ENCODE measurements around the gene FXYD3.

FXYD3 gene, protein sequence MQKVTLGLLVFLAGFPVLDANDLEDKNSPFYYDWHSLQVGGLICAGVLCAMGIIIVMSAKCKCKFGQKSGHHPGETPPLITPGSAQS

DNA sequence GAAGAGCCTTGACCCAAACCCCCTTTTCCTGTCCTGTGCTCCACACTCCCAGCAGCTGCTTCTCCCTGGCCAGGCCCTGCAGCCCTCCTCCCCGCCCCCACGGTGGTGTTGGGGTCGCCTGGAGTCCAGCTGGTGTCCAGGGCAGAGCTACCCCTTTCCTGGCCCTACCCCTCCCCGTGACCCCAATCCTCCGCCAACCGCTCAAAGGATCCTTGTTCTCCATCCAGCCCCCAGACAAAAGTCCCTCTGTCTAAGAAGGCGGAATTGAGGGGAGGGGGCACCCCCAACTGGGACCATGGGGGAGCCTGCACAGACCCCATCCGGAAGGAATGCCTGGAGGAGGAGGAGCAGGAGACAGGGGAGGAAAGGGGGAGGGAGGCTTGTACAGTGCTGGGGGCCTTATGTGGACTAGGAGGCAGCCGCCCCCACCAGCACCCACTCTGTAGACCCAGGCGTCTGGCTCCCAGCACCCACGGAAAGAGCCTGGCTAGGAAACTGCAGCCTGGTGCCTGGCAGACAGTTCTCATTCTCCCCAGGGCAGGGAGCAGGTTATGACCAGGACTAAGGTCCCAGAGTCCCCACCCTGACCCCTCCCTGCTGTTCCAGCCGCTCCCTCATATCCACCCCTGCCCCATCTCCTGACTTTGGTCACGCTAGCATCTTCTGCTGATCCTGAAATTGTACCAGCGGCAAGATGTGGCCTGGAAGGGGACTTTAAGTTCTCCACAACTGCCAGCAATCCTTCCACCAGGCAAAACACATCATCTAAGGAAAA is at the start of gene FXYD3:
FXYD3 (plus strand) TSS at position 647 of the 775 bp plus-strand sequence. CDS start 3,554 bp downstream, outside the sequence.
- DNase-seq: no peak

GRCh38 chr19:35066121-35066520 is 49.5 kb upstream of the FXYD3 start:
- no peak for DNase-seq

DNA sequence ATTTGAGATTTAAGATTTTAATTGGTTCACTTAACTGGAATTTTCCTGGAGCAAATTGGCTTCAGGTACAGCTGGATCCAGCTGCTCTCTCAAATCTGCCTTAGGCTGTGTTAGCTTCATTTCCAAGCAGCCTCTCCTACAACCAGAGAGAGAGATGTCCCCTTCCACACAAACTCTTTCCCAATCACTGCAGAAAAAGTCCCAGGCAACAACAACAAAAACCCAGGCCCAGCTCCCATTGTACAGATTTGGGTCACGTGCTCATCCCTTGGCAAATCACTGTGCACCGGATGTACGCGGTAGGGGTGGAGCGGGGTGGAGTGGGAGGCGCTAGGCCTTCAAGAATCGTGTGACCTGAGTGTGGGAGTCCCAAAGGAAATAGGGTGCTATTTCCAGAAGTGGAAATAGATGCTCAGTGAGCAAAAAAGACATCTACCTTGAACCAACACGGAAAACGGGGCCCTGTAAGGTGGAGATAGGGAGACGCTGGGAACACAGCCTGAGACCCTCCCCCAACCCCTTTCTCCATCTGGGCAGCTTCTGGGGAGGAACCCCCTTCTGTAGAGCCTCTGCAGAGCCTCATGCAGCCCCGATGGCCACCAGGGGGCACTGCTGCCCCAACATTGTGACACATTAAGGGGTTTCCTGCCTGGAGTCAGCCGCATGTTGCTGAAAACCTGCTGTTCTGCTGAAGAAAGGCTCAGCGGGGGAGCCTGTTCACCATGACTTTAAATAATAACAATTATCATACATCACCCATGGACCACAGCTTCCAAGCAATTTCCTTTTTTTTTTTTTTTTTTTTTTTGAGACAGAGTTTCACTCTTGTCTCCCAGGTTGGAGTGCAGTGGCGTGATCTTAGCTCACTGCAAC is 48.7 kb upstream of the FXYD3 start:
- DNase-seq: peak; percentile 75

- DNase-seq: no peak
Measured at GRCh38 chr19:35068941-35069634, 46.5 kb upstream of the FXYD3 start.

GRCh38 chr19:35069696-35070095 is 45.9 kb upstream of the FXYD3 start:
- no peak for DNase-seq

DNA sequence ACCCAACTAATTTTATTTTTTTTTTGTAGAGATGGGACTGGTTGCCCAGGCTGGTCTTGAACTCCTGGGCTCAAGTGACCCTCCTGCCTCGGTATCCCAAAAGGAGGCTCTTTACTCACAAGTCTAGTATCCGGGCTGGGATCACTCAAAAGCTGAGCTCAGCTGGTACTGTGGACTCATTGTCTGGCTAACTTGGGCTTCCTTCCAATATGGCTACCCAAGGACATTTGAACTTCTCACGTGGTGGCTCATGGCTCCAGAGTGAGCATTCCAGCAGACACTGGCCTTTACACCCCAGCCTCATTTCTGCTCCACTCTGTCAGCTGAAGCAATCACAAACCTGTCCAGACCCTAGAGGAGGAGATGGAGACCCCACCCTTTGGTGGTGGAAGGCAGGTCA is 45.2 kb upstream of the FXYD3 start:
- DNase-seq: no peak

GRCh38 chr19:35073516-35073915 is 42.1 kb upstream of the FXYD3 start:
- DNase-seq: no peak

- DNase-seq: no peak
Measured at GRCh38 chr19:35073941-35074340, 41.7 kb upstream of the FXYD3 start.

GRCh38 chr19:35074426-35075201 is 41.0 kb upstream of the FXYD3 start:
- no peak for DNase-seq

DNA sequence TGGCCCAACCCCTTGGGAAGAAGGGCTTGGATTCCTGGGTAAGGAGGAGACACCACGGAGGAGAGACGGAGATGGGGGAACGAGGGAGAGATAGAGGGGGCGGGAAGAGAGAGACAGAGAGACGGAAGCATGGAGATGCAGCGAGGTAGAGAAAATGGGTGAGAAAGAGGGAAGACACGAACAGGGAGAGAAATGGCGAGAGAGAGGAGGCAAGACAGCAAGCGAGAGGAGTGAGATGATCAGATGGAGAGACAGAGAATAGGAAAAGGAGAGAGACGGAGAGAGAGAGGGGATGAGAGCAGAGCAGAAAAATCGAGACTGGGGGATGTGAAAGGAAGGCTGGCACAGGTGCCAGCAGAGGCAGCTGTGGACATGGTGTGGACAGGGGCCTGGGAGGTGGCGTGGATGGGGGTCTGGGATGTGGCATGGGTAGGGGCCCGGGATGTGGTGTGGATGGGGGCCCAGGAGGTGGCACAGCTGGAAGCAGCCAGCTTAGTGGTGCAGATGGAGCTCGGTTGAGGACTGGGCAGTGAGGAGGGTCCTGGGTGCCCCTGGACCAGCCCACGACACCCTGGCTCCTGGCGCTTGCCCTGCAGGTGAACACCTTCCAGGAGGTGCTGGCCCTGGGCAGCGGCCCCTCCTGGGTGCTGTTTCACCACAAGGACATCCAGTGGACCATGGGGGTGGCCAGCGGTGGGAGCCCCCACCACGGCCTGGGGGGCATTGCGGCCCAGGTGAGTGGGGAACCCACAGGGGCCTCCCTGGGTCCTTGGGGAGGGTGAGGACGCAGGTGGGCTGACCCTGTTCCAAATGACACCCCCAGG is 40.2 kb upstream of the FXYD3 start:
- DNase-seq: no peak

GRCh38 chr19:35076026-35076370 is 39.6 kb upstream of the FXYD3 start:
- no peak for DNase-seq

GRCh38 chr19:35076657-35077056 is 39.0 kb upstream of the FXYD3 start:
- no peak for DNase-seq

GRCh38 chr19:35077411-35078223 is 38.0 kb upstream of the FXYD3 start:
- no peak for DNase-seq

DNA sequence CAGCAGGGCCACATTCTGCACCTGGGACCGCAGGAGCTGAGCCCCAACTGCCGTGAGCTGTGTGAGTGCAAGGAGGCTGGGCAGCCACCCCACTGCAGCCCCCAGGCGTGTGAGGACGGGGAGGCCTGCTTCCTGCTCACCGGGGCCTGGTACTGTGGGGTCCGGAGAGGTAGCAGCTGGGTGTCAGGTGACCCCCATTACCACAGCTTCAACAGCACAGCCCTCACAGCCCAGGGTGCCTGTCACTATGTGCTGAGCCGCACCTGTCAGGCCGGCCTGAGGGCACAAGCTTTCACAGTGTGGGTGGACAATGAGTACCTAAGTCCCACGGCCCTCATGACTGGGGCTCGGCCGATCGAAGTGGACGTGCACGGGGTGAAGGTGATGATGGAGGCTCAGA is 35.8 kb upstream of the FXYD3 start:
- DNase-seq: no peak

GRCh38 chr19:35080613-35081170 is 34.9 kb upstream of the FXYD3 start:
- DNase-seq: no peak

DNA sequence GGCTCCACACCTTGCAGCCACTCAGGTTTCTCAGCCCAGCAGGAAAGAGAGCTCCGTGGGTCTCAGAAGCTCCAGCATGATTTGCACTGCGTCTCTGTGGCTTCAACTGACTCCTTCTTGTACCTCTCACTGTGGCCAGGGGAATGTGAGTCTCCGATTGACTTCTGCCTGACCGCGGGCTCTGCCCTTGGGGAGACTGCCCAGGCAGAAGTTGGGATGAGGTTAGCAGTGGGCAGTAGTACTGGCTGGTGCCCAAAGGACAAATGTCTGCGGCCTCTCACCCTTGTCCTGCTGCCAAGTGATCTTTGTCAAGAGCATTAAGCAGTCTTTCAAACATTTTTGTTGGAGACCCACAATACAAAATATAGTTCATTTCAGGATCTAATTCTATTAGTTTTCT is 34.4 kb upstream of the FXYD3 start:
- no peak for DNase-seq

DNA sequence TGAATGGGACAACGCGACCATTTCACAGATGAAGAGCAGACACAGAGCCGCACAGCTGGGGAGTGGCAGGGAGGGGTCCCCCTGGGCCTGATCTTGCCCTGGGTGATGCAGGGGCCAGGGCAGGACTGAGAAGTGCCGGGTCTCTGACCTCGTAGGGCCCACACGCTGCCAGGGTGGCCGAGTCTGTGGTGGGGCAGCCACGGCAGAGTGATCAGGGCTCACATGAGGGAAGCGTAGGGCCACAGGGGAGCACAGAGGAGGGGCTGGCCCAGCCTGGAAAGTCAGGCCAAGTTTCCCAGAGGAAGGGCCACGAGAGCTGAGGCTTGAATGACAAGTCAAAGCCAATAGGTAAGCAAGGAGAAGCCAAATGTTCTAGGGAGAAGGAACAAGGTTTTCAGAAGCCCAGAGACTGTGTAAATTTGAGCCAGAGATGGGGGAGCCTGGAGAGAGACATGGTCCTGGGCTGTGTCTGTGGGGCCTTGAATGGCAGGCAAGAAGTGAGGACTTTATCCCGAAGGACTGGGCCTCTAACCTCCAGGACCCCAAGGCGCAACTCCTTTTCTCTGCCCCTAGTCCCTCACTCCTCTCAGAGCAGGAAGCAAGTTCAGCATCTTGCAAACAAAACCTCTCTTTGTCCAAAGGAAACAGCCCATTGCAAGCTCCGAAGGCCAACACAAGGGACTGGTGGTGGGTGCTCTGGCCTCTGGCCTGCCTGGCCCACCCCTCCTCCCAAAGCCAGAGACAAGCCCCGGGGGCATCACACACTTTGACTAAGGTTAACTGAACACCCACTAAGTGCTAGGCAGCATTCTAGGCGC is 31.7 kb upstream of the FXYD3 start:
- no peak for DNase-seq

GRCh38 chr19:35084509-35084762 is 31.2 kb upstream of the FXYD3 start:
- DNase-seq: no peak

GRCh38 chr19:35085947-35086346 is 29.7 kb upstream of the FXYD3 start:
- DNase-seq: no peak

GRCh38 chr19:35086455-35086854 is 29.2 kb upstream of the FXYD3 start:
- DNase-seq: no peak
